Stimulated activated CD4-positive, alpha-beta T cell treated with anti-CD3 and anti-CD28 coated beads, Interleukin-2, amount 100 ng/mL, for 24 hours (primary cell): ENCODE measurements around the gene SFXN5.
"Not testable (repeated sequence)": the region's sequence is repeated elsewhere in the genome, so short reads cannot be mapped to it uniquely, and the experiment has no call there.

ENCODE experiments used
- DNase-seq, 2 donors: peaks; one replicate each; pipeline ENCODE4 v3.0.0-alpha.2; 2020

SFXN5 gene

DNA sequence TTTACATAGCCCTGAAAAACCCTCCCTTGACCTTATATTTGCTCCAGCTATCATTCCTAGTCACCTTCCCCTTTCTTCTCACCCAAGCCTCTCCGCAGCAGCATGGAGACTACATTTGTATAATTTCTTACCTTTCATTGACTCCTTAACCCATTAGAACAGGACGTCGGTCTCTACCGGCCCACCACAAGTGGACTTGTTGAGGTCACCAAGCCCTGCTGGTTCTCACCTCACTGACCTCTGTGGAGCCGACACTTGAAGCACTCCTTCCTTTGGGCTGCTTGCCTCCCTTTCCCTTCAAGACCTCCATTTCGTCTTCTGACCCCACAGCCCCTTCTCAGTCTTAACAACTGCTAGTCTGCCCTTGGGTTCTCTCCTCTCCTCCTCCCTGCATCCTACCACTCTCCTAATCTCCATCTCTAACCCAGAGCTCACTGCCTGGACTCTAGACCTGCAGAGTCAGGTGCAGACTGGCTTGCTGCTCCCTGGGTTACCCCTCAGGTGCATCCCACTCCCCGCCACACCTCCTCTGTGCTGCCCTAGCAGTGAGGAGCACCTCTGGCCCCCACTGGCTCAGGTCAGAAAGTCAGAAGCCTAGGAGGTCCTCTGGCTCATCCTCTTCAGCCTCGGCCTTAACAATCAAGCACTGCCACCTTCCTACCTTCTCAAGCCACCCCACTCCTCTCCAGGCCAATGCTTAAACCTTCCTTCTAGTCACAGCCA lies 5.3 kb upstream of the SFXN5 start:
- DNase-seq: no peak

DNA sequence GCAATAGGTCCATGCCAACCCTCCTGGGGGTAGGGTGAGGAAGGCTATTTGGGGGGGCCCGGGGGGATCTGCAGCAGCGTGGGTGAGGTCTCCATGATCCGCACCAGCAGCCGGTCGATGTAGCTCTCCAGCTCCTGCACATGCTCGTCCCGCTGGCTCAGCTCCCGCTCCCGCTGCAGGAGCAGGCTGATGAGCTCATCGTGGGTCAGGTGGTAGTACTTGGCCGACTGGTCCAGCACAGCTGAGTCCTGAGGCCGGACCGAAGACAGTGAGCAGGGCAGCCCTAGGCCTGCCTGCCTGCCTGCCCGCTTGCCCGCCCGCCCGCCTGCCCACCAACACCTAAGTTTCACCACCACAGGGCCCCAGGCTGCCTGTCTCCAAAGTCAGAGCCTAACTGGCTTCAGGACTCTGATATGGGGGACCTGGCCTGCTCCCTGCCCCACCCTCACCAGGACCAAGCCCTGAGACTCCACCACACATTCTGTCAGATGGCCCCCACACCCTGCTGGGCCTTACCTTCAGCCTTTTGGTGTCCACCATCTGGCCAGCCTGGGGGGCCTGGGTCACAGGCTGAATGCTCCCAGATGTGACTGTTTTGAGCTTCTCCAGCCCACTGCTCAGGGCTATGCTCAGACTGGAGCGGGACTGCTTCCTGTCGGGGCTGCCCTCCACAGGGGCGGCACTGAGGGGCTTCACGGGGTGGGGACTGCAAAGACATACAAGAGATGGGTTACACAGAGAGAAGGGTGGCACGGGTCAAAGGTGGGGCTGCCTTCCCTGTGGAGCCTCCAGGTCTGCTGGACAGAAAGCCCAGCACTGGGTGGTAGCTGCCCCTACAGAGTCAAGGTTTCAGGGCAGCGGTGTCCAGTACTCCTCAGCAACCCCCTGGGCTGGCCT lies 4.2 kb upstream of the SFXN5 start:
- no peak for DNase-seq

DNA sequence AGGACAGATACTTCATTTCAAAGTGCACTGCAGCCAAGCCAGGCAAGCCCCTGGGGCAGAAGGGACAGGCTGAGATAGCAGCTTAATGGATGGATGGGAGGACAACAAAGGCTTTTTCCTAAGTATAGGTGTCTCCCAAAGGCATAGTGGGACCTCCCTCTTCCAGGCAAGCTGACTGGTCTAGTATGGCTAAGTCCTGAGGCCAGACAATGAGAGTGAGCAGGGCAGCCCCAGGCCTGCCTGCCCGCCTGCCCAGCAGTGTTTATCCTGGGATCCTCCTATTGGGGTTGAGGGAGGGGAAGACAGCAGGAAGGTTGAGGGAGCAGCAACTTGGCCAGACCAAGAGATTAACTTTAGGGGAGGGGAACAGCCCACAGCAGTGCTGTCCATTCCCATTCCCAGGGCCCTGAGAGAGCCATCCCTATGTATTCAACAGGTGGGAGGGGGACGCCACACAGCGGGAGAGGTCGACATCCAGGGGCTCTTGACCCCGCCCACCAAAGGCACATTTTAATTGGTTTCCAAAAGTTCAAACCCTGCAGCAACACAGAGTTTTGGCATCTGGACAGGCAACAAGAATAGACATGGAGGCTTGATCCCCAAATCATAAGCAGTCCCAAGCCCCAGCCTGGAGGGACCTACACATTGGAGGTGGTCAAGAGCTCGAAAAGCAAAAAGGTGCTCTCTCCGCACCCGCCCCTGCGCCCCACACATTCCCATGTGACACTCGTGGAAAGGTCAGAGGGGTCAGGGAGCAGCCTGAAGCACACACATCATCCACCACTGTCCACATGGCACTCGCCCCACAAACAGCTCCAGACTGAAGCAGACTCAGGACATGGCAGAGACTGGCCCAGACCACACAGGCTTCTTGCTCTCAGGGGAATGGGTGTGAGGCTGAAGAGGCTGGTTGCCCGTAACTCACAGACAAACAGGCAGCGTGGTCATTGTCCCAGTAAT lies 2.9 kb upstream of the SFXN5 start:
- DNase-seq: no peak

DNA sequence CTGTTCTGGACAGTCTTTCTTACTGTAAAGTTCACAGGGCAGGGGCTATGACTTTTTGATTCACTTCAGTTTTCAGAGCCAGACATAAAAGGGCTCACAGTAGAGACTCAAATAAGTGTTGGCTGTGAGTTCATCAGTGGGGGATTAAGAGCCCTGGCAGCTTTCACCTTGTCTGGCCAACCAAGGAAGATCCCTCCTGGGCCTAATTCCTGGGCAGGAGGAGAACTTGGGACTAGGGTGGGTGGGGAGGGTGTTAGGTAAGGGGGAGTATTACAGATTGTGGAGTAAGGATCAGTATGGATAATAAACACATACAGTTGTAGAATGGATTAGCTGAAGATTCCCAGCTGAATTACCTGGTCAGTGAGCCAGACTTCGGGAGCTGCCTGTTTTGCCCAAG lies 904 bp upstream of the SFXN5 start:
- no peak for DNase-seq

DNA sequence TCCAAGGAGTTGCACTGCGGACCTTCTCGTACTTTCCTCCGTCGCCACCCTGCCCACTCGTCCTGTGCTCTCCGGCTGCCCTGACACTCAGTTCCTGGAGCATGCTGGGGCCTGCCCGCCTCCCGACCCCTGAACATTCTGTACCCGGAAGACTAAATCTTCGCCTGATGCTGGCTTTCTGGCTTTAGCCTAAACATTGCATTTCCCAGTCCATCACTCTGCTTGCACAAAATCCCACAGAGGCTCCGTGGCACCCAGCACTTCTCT lies 550 bp upstream of the SFXN5 start:
- peak in 1 of 2 donors; percentile 19 for DNase-seq

DNA sequence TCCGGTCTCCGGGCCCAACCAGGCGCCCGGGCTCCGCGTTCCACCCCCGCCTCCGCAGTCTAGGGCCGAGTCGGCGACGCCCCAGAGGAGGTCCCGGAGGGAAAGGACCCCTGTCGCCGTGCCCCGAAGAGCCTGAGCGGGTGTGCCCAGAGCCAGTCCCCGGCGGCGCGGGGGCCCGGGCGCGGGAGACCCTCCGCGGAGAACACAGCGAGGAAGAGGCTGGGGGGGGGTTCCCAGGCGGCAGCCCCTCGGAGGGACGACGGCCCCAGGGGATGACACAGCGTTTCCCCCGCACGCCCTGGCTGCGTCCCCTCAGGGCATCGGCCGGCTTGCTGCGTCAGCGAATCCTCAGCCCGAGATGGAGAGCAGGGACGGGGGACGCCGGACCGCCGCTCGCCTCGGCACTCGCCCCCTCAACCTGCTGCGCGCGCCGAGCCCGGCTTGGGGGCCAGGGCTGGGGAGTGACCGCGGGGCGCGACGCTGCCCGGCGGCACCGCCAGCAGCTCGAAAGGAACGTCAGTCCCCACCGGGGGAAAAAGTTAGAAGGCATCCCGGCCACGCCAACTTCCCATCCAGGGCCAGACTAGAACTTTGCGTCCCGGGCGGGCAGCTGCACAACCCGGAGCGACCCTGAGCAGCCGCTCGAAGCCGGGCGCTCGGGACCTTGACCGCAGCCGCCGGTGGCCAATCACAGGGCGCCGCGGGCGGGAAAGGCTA lies 711 bp downstream of the SFXN5 start:
- DNase-seq: peak; percentile 56 to 62

DNA sequence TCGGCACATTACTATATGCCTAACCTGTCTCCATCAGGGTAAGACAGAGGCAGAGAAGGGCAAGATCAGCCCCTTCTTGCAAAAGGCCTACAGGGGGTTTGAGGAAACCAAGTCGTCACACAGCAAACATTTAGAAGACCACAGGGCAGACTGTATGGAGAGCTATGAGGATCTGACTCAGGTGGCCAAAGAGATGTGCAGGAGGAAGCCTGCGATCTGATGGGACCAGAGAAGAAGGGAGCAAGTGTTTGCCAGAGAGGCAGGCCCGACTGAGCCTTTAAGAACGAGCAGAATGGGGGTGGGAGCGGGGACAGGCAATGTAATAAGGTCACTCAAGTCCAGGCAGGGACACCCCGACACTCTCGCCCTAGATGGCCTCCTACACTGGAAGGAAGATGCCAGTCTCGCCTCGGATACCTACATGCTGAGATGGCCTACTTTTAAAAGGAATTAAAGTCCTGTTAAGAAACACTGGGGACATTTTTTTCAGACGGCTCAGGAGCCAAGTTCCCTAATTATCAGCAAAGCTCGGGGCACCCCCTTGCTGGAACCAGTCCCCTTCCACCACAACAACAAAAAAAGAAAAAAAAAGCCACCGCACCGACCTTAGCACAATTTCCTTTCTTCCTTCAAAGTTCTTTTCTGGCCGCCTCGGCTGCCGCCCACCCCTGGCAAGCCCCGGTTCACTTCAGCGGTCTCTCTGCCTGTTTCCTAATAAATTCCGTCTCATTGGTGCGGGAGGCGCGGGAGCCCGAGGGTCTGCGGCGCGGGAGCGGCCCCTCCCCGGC lies 1.5 kb downstream of the SFXN5 start:
- peak in 1 of 2 donors; percentile 27 for DNase-seq

DNA sequence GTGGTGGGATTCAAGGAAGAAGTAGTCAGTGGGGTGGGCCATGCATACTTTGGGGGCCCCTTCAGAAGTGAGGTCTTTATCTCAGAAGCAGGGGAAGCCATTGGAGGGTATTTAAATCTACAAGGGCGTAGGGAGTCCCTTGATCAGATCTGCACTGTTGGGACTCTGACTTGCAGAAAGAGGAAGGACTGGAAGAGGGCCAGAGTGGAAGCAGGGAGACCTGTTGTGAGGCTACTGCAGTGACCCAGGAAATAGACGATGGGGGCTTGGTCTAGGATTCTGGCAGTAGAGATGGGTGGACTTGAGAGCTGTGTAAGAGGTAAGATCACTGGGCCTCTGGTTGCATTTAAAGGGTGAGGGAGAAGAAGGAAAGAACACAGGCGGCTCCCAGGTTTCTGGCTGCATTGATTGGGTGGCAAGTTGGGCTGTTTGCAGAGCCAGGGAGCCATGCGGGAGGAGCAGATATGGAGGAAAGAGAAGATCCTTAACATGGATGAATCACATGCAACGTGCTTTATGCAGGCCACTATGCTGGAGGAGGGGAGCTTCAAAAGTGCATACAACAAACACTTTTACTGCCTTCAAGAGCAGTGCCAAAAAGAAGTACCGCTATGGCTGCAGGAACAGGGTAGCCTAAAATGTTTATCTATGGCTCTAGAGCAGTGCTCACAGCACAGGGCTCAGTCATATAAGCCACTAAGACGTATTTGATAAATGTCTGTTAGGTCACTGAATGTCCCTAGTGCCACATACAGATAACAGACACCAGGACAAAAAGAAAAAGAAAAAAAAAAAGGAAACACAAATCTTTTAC lies 2.3 kb downstream of the SFXN5 start:
- no peak for DNase-seq

DNA sequence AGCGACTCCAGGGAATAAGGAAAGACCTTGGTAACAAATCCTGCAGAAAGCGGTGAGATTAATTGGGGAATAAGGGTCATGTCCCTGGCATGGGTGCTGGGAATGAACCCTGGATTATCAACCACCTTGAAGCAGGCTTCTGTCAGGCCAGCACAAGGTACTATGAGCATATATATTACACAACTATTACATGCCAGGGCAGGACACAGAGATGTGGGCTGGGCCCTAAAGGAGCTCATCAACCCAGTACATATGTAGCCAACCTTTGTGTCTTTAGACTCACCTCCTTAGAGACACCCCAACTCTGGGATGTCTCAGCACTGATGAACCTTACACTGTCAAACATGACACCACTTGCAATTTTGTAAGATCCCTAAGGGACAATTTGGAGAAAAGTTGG lies 3.4 kb downstream of the SFXN5 start:
- DNase-seq: no peak

DNA sequence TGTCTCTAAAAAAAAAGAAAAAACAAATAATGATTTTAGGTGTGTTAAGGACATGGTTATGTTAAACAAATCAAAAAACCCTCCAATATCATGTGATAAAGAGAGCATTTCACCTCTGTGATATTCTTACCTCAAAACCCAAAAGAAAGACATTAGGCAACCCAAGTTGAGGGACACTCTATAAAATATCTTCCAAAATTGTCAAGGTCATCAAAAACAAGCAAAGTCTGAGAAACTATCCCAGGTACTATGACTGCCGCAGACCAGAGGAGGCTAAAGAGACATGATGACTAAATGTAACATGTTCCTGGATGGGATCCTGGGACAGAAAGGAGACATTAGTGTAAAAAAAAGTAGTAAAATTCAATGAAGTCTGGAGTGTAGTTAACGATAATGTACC lies 4.5 kb downstream of the SFXN5 start:
- no peak for DNase-seq

DNA sequence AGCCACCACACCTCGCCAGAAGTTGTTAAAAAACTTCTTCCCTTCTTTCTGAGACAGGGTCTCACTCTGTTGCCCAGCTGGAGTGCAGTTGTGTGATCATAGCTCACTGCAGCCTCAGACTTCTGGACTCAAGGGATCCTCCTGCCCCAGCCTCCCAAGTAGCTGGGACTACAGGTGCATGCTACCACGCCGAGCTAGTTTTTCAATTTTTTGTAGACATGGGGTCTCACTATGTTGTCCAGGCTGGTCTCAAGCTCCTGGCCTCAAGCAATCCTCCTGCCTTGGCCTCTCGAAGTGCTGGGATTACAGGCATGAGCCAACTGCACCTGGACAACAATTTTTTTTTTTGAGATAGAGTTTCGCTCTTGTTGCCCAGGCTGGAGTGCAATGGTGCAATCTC lies 6.4 kb downstream of the SFXN5 start:
- not testable (repeated sequence) for DNase-seq

DNA sequence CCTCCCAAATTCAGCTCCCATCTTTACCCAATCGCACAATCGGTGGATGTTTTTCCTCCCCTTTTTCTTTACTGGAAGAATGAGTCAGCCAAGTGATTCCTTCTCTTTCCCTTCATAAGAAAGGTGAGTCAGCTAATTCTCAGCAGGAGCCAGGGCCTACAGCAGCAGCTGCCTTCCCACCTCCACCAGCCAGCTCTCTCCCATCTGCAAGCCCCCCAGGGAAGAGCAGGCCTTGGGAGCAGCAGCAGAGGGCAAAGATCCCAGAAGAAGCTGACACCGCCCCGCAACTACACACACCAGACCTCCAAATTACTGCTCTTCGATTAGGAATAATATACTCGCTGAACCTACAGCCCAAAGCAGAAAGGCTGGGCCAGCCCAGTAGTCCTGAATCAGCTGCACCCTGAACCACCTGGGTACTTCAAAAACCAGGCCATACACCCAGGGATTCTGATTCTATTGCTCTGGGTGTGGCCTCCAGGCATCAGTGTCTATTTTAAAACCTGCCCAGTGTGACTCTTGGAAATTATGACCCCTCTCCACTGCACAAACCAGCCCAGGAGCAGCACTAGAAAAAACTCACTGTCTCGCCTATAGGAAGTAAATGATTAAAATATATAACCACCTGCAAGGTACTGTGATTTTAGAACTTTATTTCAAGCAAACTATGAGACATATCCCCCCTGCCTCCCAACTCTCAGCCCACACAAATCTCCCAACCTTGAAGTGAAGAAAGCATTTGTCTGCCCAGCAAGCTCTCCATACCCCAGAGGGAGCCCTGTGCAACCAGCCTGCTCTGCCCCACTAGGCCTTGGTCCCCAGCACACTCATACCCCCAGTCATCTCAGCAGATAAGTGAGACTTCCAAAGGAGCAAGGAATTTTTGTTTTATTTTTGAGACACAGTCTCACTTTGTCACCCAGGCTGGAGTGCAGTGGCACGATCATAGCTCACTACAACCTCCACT lies 7.3 kb downstream of the SFXN5 start:
- no peak for DNase-seq

DNA sequence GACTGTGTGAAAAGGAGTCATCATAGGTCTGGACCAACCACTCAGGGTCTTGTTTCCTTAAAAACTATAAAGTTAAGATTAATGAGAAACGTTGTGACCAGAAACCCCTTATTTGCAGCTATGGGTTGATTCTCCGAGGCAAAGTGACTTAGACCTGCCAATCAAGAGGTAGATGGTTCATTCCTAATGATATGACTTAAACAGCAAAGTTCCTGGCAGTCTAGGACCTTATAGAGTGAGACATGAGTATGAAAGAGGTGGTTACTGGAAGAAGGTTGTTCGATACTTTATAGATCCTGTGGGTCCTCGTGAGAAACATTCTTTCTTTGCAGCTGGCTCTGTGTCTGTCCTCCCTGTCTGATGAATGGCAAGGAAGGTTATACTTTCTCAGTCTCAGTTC lies 8.0 kb downstream of the SFXN5 start:
- no peak for DNase-seq

DNA sequence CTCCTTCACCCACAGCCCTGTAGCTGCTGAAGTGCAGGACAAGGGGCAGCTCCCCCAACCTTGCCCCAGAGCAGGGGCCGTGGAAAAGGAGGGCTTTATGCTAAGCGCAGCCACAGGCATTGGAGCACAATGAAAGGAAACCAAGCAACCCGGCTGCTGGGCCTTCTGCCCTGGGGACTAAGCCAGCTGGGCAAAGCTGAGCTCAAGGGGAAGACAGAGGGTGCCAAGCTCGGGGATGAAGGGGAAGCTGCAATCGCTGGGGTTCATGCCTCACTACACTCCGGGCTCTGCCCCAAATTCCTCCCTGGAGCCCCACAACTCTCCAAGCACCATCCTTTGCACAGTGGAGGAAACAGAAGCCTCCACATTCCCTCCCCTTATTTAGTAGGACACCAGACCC lies 12.4 kb downstream of the SFXN5 start:
- DNase-seq: no peak

DNA sequence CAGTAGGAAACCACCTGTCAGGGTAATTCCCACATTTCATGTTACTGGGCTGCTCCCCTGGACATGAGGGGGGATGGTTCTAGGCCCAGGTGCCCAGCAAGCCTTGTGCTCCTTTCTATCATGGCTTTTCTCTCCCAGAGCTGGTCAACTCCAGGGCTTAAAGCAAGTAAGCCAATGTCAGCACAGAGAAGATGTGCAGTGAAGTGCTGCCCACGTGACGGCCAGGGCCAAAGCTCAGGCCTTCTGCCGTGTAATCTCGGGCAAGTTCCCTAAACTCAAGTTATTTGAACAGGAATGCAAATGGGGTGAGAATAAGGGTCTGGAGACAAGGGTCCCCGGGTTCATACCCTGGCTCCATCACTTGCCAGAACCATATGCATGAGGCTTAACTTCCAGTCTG lies 16.5 kb downstream of the SFXN5 start:
- no peak for DNase-seq

DNA sequence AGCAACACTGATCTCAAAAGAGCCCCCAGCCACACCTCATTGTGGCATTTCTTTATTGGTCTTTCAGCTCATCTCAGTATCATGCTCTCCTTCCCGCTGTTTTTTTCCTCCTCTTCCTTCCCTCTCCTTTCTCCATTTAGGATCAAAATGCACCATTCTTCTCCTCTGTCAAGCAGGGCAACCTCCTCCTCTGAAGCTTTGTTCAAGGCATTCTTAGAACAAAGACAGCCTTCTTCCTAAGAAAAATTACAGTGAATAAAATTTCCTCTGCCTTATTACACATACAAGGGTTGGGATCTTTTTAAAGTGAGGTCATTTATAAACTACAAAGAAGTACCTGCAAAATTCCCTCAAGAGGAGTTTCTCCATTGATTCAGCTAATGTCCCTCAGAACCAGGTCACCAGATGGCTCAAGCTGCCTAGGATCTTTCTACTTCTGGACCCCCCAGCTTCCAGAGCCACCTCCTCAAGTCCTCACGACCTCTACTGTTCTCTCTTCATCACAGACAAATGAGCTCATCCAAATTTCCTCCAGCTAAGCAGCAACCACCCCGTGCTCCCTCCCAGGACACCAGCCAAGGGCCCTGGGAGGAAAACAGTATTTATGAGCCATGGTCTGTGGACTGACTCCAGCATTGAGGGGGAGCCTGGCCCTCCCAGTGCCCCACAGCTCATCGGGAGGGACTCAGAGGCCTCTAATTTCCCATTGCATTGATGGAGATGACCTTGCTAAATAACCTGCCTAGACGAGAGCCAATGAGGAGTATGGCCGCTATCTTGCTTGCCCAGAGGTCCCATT lies 18.0 kb downstream of the SFXN5 start:
- DNase-seq: no peak

DNA sequence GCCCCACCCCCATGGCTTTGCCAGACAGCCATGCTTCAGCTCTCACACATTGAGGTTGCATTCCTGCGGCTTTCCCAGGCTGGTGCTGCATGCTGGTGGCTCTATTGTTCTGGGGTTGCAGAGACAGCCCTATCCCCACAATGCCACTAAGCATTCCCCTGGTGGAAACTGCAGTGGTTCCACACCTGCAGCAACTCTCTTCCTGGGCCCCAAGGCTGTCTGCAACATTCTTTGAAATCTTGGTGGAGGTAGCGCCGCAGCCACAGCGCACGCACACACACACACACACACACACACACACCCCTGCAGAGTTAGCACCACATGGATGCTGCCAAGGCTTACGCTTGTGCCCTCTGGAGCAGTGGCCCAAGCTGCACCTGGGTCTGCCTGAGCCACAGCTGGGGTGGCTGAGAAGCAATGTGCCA lies 21.4 kb downstream of the SFXN5 start:
- DNase-seq: no peak

DNA sequence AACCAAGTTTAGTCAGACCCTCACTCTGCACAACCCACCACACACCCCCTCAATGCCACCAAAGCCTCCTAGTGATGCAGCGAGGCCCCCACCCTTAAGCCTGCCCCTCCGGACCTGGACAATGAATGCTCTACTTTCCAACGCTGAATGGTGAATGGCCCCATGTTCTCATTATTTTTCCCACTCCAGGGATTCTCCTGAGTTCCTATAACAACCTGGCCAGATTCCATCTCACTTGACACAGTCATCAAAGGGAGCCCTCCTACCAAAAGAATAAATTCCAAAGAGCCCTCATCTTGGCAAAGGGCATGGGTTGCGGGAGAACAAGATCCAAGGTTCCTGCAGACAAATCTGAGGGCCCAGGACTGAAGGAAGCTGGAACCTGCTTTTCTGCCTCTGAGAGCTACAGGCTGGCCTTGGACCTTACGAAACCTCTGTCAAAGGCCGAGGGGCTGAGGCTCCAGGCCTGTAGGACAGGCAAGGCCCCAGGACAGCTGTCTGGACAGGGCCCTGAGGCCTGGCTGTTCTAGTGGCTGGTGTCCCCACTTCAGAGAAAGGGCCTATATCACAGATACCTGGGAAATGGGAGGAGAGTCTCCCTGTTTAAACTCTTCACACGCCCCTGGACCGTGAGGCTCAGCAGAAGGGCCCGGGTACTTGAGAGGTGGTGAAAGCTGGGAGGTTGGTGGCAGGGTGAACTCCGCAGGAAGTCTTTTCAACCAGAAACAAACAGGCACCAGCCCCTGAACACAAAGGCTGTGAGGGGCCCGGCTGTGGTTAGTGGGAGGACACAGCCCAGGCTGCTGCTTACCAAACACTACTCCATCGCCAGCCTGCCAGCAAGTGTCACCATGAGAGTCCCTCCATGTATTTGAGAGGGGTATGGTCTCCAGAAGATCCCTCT lies 27.3 kb downstream of the SFXN5 start:
- DNase-seq: no peak
